ENCODE results near the gene RGL3. TPM values are rescaled to one million over a fixed set of nuclear protein-coding genes. Genes with fewer than 3 reads are reported as not detected.

Gene RGL3
- total and polyA plus RNA-seq, 9 of the 15 experiments (the other 6 are each of a cell fraction or from before 2014, with no cell fraction given), result 0.12 to 0.61 (median 0.32) TPM; not detected in 4

- TF ChIP-seq MGA (IDR thresholded peaks at IDR 0.05) (peak; percentile 78), MCM7 (IDR thresholded peaks at IDR 0.05) (no peak), KDM2B (CRISPR knock-in tag; IDR thresholded peaks at IDR 0.05) (no peak), ZNF431 (CRISPR knock-in tag; IDR thresholded peaks at IDR 0.05) (no peak), BRD9 (IDR thresholded peaks at IDR 0.05; ENCODE audit: low read depth, partially characterized antibody) (no peak), NFIX (CRISPR knock-in tag; IDR thresholded peaks at IDR 0.05; ENCODE audit: low read depth) (no peak), ZNF764 (CRISPR knock-in tag; IDR thresholded peaks at IDR 0.05; ENCODE audit: low read depth) (no peak), POLR2B (IDR thresholded peaks at IDR 0.05; ENCODE audit: low read depth, partially characterized antibody) (no peak), C11orf30 (IDR thresholded peaks at IDR 0.05; ENCODE audit: low read depth) (no peak), NCOR1 (IDR thresholded peaks at IDR 0.05) (peak; percentile 62), PHF20 (IDR thresholded peaks at IDR 0.05; ENCODE audit: partially characterized antibody) (no peak), NR0B1 (IDR thresholded peaks at IDR 0.05; ENCODE audit: partially characterized antibody) (no peak), NELFE (IDR thresholded peaks at IDR 0.05; ENCODE audit: insufficient read depth, insufficient read length) (no peak), NFXL1 (CRISPR knock-in tag; IDR thresholded peaks at IDR 0.05) (no peak)
- TF ChIP-seq, protein P1, sequence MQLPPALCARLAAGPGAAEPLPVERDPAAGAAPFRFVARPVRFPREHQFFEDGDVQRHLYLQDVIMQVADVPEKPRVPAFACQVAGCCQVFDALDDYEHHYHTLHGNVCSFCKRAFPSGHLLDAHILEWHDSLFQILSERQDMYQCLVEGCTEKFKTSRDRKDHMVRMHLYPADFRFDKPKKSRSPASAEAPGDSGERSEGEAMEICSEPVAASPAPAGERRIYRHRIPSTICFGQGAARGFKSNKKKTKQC (CRISPR knock-in tag; IDR thresholded peaks at IDR 0.05), result peak; percentile 86; the same call in 1 of the 2 replicates
Measured at GRCh38 chr19:11382898-11383705, 36.0 kb downstream of the RGL3 start (continued).
